ENCODE data around the gene TYMP. TPM values are rescaled to one million over a fixed set of nuclear protein-coding genes. Genes with fewer than 3 reads are reported as not detected.
A peak's percentile ranks its signal among the peaks of the same experiment; 100 is the strongest.

The TYMP gene
- total and polyA plus RNA-seq, 2 donors, result 97.3 to 156 TPM

DNA sequence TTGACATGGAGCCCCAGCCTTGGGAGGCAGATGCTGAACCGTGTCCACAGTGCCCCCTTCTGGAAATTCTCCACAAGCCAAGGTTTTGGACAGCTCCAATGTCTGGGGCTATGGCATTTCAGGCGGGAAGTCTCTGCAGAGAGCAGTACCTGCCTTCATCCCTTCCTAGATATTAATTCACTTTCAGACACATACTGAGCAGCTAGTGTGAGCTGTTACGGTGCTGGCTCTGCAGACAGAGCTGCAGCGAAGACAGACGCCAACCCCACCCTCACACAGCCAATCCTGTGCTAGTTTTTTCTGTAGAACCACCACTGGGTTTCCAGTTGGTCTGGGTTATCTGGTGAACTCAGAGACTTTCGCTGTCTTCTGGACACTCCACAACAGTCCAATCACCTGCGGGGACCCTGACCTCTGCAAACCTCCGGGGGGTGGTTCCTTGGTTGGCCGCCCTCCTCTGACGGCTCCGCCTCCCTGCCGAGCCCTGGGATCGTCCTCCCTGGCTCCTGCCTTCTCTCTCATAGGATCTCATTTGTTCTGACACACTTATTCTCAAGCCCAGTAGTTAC is 31.4 kb downstream of the TYMP start:
- Histone ChIP-seq H3K4me1 (ENCODE audit: control insufficient read depth in 2 of 2, insufficient read depth in 2 of 2, low read length in 2 of 2) (no peaks in the 10 kb centered on the region), H3K4me3 (ENCODE audit: low read length in 2 of 2) (no peak overlapping the region), H3K36me3 (ENCODE audit: control insufficient read depth in 2 of 2, insufficient read depth in 2 of 2, low read length in 1 of 2) (peaks cover 7 to 15% of the 10 kb centered on the region in 2 donors), H3K9me3 (ENCODE audit: control insufficient read depth in 2 of 2, insufficient read depth in 1 of 2, low read length in 1 of 2) (no peaks in the 10 kb centered on the region), H3K27ac (ENCODE audit: low read depth in 1 of 2, low read length in 1 of 2) (no peak overlapping the region), H3K27me3 (ENCODE audit: control insufficient read depth in 2 of 2, insufficient read depth in 1 of 2, low read length in 1 of 2) (no peaks in the 10 kb centered on the region)
- 27% methylated on average over 13 of the region's 13 CpGs for WGBS
- DNase-seq (ENCODE audit: low read depth in 6 of 9, low spot score in 9 of 9), result peak in 7 of 9 donors; percentile 55 to 84 (median 71)

GRCh38 chr22:50497093-50497492 is 32.7 kb downstream of the TYMP start:
- Histone ChIP-seq H3K9me3 (ENCODE audit: control insufficient read depth in 2 of 2, insufficient read depth in 1 of 2, low read length in 1 of 2) (no peaks in the 10 kb centered on the region), H3K27ac (ENCODE audit: low read depth in 1 of 2, low read length in 1 of 2) (no peak overlapping the region), H3K27me3 (ENCODE audit: control insufficient read depth in 2 of 2, insufficient read depth in 1 of 2, low read length in 1 of 2) (no peaks in the 10 kb centered on the region), H3K4me1 (ENCODE audit: control insufficient read depth in 2 of 2, insufficient read depth in 2 of 2, low read length in 2 of 2) (no peaks in the 10 kb centered on the region), H3K36me3 (ENCODE audit: control insufficient read depth in 2 of 2, insufficient read depth in 2 of 2, low read length in 1 of 2) (peaks cover 0 to 2% of the 10 kb centered on the region in 2 donors), H3K4me3 (ENCODE audit: low read length in 2 of 2) (no peak overlapping the region)
- DNase-seq (ENCODE audit: low read depth in 6 of 9, low spot score in 9 of 9), result no peak
- 91% methylated on average over 6 of the region's 6 CpGs for WGBS

GRCh38 chr22:50490531-50491308 is 39.1 kb downstream of the TYMP start:
- no peak overlapping the region for H3K4me3 ChIP-seq (ENCODE audit: low read length in 2 of 2)
- no peaks in the 10 kb centered on the region for H3K9me3 ChIP-seq (ENCODE audit: control insufficient read depth in 2 of 2, insufficient read depth in 1 of 2, low read length in 1 of 2)
- H3K36me3 ChIP-seq (ENCODE audit: control insufficient read depth in 2 of 2, insufficient read depth in 2 of 2, low read length in 1 of 2), result no peaks in the 10 kb centered on the region
- 38% methylated on average over 27 of the region's 27 CpGs for WGBS
- peaks cover 0 to 6% of the 10 kb centered on the region in 2 donors for H3K4me1 ChIP-seq (ENCODE audit: control insufficient read depth in 2 of 2, insufficient read depth in 2 of 2, low read length in 2 of 2)
- peaks cover 0 to 12% of the 10 kb centered on the region in 2 donors for H3K27me3 ChIP-seq (ENCODE audit: control insufficient read depth in 2 of 2, insufficient read depth in 1 of 2, low read length in 1 of 2)
- DNase-seq (ENCODE audit: low read depth in 6 of 9, low spot score in 9 of 9), result no peak
- no peak overlapping the region for H3K27ac ChIP-seq (ENCODE audit: low read depth in 1 of 2, low read length in 1 of 2)

- no peak for DNase-seq (ENCODE audit: low read depth in 6 of 9, low spot score in 9 of 9)
- WGBS, result 93% methylated on average over 31 of the region's 31 CpGs
- H3K27me3 ChIP-seq (ENCODE audit: control insufficient read depth in 2 of 2, insufficient read depth in 1 of 2, low read length in 1 of 2), result peaks cover 0 to 16% of the 10 kb centered on the region in 2 donors
- H3K36me3 ChIP-seq (ENCODE audit: control insufficient read depth in 2 of 2, insufficient read depth in 2 of 2, low read length in 1 of 2), result no peaks in the 10 kb centered on the region
- no peaks in the 10 kb centered on the region for H3K9me3 ChIP-seq (ENCODE audit: control insufficient read depth in 2 of 2, insufficient read depth in 1 of 2, low read length in 1 of 2)
- no peak overlapping the region for H3K27ac ChIP-seq (ENCODE audit: low read depth in 1 of 2, low read length in 1 of 2)
- H3K4me1 ChIP-seq (ENCODE audit: control insufficient read depth in 2 of 2, insufficient read depth in 2 of 2, low read length in 2 of 2), result peaks cover 2 to 11% of the 10 kb centered on the region in 2 donors
- H3K4me3 ChIP-seq (ENCODE audit: low read length in 2 of 2), result no peak overlapping the region
Measured at GRCh38 chr22:50489363-50490243, 40.2 kb downstream of the TYMP start.

- Histone ChIP-seq H3K36me3 (ENCODE audit: control insufficient read depth in 2 of 2, insufficient read depth in 2 of 2, low read length in 1 of 2) (no peaks in the 10 kb centered on the region), H3K27ac (ENCODE audit: low read depth in 1 of 2, low read length in 1 of 2) (no peak overlapping the region), H3K9me3 (ENCODE audit: control insufficient read depth in 2 of 2, insufficient read depth in 1 of 2, low read length in 1 of 2) (no peaks in the 10 kb centered on the region), H3K4me3 (ENCODE audit: low read length in 2 of 2) (no peak overlapping the region), H3K27me3 (ENCODE audit: control insufficient read depth in 2 of 2, insufficient read depth in 1 of 2, low read length in 1 of 2) (peaks cover 0 to 21% of the 10 kb centered on the region in 2 donors), H3K4me1 (ENCODE audit: control insufficient read depth in 2 of 2, insufficient read depth in 2 of 2, low read length in 2 of 2) (peaks cover 2 to 11% of the 10 kb centered on the region in 2 donors)
- 95% methylated on average over 19 of the region's 19 CpGs for WGBS
- DNase-seq (ENCODE audit: low read depth in 6 of 9, low spot score in 9 of 9), result no peak
Measured at GRCh38 chr22:50488886-50489285, 40.9 kb downstream of the TYMP start.

GRCh38 chr22:50488006-50488677 is 41.7 kb downstream of the TYMP start:
- no peak overlapping the region for H3K4me3 ChIP-seq (ENCODE audit: low read length in 2 of 2)
- no peak for DNase-seq (ENCODE audit: low read depth in 6 of 9, low spot score in 9 of 9)
- H3K36me3 ChIP-seq (ENCODE audit: control insufficient read depth in 2 of 2, insufficient read depth in 2 of 2, low read length in 1 of 2), result no peaks in the 10 kb centered on the region
- H3K27ac ChIP-seq (ENCODE audit: low read depth in 1 of 2, low read length in 1 of 2), result no peak overlapping the region
- WGBS, result 93% methylated on average over 18 of the region's 18 CpGs
- peaks cover 2 to 11% of the 10 kb centered on the region in 2 donors for H3K4me1 ChIP-seq (ENCODE audit: control insufficient read depth in 2 of 2, insufficient read depth in 2 of 2, low read length in 2 of 2)
- no peaks in the 10 kb centered on the region for H3K9me3 ChIP-seq (ENCODE audit: control insufficient read depth in 2 of 2, insufficient read depth in 1 of 2, low read length in 1 of 2)
- H3K27me3 ChIP-seq (ENCODE audit: control insufficient read depth in 2 of 2, insufficient read depth in 1 of 2, low read length in 1 of 2), result peaks cover 3 to 28% of the 10 kb centered on the region in 2 donors

- Histone ChIP-seq H3K9me3 (ENCODE audit: control insufficient read depth in 2 of 2, insufficient read depth in 1 of 2, low read length in 1 of 2) (no peaks in the 10 kb centered on the region), H3K4me3 (ENCODE audit: low read length in 2 of 2) (no peak overlapping the region), H3K4me1 (ENCODE audit: control insufficient read depth in 2 of 2, insufficient read depth in 2 of 2, low read length in 2 of 2) (peaks cover 2 to 11% of the 10 kb centered on the region in 2 donors), H3K36me3 (ENCODE audit: control insufficient read depth in 2 of 2, insufficient read depth in 2 of 2, low read length in 1 of 2) (no peaks in the 10 kb centered on the region), H3K27me3 (ENCODE audit: control insufficient read depth in 2 of 2, insufficient read depth in 1 of 2, low read length in 1 of 2) (peaks cover 10 to 35% of the 10 kb centered on the region in 2 donors), H3K27ac (ENCODE audit: low read depth in 1 of 2, low read length in 1 of 2) (no peak overlapping the region)
- DNase-seq (ENCODE audit: low read depth in 6 of 9, low spot score in 9 of 9), result no peak
- 94% methylated on average over 23 of the region's 23 CpGs for WGBS
Measured at GRCh38 chr22:50487290-50488005, 42.4 kb downstream of the TYMP start.

GRCh38 chr22:50486561-50487289 is 43.1 kb downstream of the TYMP start, which contains the start of gene MIOX:
MIOX (plus strand) TSS chr22:50486859; CDS start chr22:50486898, 39 bp downstream.
- H3K9me3 ChIP-seq (ENCODE audit: control insufficient read depth in 2 of 2, insufficient read depth in 1 of 2, low read length in 1 of 2), result no peaks in the 10 kb centered on the region
- H3K36me3 ChIP-seq (ENCODE audit: control insufficient read depth in 2 of 2, insufficient read depth in 2 of 2, low read length in 1 of 2), result no peaks in the 10 kb centered on the region
- WGBS, result 95% methylated on average over 23 of the region's 23 CpGs
- no peak within 1 kb of the TSS for H3K27ac ChIP-seq (ENCODE audit: low read depth in 1 of 2, low read length in 1 of 2)
- no peak for DNase-seq (ENCODE audit: low read depth in 6 of 9, low spot score in 9 of 9)
- no peak within 1 kb of the TSS for H3K4me3 ChIP-seq (ENCODE audit: low read length in 2 of 2)
- peaks cover 8 to 19% of the 10 kb centered on the region in 2 donors for H3K4me1 ChIP-seq (ENCODE audit: control insufficient read depth in 2 of 2, insufficient read depth in 2 of 2, low read length in 2 of 2)
- peaks cover 16 to 42% of the 10 kb centered on the region in 2 donors for H3K27me3 ChIP-seq (ENCODE audit: control insufficient read depth in 2 of 2, insufficient read depth in 1 of 2, low read length in 1 of 2)

Data from thymus (tissue), 11 donors.